ENCODE data around the gene CXorf38. TPM values are rescaled to one million over a fixed set of nuclear protein-coding genes. Genes with fewer than 3 reads are reported as not detected.

Gene CXorf38
- total and polyA plus RNA-seq, 2 experiments from 2014 or later, result 6.5 to 8.8 TPM

GRCh38 chrX:40637687-40638086, 9.7 kb downstream of the CXorf38 start:
- H3K27ac Mint-ChIP-seq, result no peak overlapping the region
- Histone ChIP-seq H3K4me2 (no peak overlapping the region), H3K9me2 (ENCODE audit: insufficient read depth) (no peaks in the 10 kb centered on the region), H3K36me3 (ENCODE audit: insufficient read depth) (peaks cover 6% of the 10 kb centered on the region), H3K4me3 (no peak overlapping the region), H3K27me3 (ENCODE audit: insufficient read depth) (no peaks in the 10 kb centered on the region), H3K4me1 (ENCODE audit: insufficient read depth) (no peaks in the 10 kb centered on the region), H3K79me2 (replicated peaks; ENCODE audit: insufficient read depth) (no peaks in the 10 kb centered on the region), H3F3A (replicated peaks; ENCODE audit: low read depth) (no peaks in the 10 kb centered on the region), H3K27ac (ENCODE audit: low read depth) (no peak overlapping the region), H2AFZ (no peak overlapping the region), H4K20me1 (replicated peaks; ENCODE audit: insufficient read depth) (no peaks in the 10 kb centered on the region)
- no peak overlapping the region for H3K4me3 Mint-ChIP-seq
- DNase-seq (ENCODE audit: low spot score), result no peak
- peaks cover 2% of the 10 kb centered on the region; the same call in 1 of the 3 replicates for H3K9me3 Mint-ChIP-seq
- peaks cover 41% of the 10 kb centered on the region for H3K36me3 Mint-ChIP-seq (ENCODE audit: low read depth)
- H3K27me3 Mint-ChIP-seq (ENCODE audit: insufficient read depth, low read depth, poor library complexity), result peaks cover 2% of the 10 kb centered on the region
- no peak for TF ChIP-seq EZH2phosphoT487 (IDR thresholded peaks at IDR 0.05; ENCODE audit: unreplicated experiment)
- no peak for TF ChIP-seq ZNF331 (CRISPR knock-in tag; IDR thresholded peaks at IDR 0.05; ENCODE audit: low read depth)
- no peak for TF ChIP-seq CTCF (conservative IDR thresholded peaks at IDR 0.05; ENCODE audit: low read depth in 2 of 2)
- no peak for TF ChIP-seq STAT1 (IDR thresholded peaks at IDR 0.05; ENCODE audit: unreplicated experiment)
- TF ChIP-seq, protein P1, sequence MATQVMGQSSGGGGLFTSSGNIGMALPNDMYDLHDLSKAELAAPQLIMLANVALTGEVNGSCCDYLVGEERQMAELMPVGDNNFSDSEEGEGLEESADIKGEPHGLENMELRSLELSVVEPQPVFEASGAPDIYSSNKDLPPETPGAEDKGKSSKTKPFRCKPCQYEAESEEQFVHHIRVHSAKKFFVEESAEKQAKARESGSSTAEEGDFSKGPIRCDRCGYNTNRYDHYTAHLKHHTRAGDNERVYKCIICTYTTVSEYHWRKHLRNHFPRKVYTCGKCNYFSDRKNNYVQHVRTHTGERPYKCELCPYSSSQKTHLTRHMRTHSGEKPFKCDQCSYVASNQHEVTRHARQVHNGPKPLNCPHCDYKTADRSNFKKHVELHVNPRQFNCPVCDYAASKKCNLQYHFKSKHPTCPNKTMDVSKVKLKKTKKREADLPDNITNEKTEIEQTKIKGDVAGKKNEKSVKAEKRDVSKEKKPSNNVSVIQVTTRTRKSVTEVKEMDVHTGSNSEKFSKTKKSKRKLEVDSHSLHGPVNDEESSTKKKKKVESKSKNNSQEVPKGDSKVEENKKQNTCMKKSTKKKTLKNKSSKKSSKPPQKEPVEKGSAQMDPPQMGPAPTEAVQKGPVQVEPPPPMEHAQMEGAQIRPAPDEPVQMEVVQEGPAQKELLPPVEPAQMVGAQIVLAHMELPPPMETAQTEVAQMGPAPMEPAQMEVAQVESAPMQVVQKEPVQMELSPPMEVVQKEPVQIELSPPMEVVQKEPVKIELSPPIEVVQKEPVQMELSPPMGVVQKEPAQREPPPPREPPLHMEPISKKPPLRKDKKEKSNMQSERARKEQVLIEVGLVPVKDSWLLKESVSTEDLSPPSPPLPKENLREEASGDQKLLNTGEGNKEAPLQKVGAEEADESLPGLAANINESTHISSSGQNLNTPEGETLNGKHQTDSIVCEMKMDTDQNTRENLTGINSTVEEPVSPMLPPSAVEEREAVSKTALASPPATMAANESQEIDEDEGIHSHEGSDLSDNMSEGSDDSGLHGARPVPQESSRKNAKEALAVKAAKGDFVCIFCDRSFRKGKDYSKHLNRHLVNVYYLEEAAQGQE (IDR thresholded peaks at IDR 0.05; ENCODE audit: unreplicated experiment), result no peak
- no peak for TF ChIP-seq JUNB (IDR thresholded peaks at IDR 0.05; ENCODE audit: unreplicated experiment)
- no peak for TF ChIP-seq EZH2 (IDR thresholded peaks at IDR 0.05; ENCODE audit: low read depth, unreplicated experiment)
- no peak for TF ChIP-seq CREB1 (CRISPR knock-in tag; IDR thresholded peaks at IDR 0.05; ENCODE audit: low read depth)
- TF ChIP-seq, protein P2, sequence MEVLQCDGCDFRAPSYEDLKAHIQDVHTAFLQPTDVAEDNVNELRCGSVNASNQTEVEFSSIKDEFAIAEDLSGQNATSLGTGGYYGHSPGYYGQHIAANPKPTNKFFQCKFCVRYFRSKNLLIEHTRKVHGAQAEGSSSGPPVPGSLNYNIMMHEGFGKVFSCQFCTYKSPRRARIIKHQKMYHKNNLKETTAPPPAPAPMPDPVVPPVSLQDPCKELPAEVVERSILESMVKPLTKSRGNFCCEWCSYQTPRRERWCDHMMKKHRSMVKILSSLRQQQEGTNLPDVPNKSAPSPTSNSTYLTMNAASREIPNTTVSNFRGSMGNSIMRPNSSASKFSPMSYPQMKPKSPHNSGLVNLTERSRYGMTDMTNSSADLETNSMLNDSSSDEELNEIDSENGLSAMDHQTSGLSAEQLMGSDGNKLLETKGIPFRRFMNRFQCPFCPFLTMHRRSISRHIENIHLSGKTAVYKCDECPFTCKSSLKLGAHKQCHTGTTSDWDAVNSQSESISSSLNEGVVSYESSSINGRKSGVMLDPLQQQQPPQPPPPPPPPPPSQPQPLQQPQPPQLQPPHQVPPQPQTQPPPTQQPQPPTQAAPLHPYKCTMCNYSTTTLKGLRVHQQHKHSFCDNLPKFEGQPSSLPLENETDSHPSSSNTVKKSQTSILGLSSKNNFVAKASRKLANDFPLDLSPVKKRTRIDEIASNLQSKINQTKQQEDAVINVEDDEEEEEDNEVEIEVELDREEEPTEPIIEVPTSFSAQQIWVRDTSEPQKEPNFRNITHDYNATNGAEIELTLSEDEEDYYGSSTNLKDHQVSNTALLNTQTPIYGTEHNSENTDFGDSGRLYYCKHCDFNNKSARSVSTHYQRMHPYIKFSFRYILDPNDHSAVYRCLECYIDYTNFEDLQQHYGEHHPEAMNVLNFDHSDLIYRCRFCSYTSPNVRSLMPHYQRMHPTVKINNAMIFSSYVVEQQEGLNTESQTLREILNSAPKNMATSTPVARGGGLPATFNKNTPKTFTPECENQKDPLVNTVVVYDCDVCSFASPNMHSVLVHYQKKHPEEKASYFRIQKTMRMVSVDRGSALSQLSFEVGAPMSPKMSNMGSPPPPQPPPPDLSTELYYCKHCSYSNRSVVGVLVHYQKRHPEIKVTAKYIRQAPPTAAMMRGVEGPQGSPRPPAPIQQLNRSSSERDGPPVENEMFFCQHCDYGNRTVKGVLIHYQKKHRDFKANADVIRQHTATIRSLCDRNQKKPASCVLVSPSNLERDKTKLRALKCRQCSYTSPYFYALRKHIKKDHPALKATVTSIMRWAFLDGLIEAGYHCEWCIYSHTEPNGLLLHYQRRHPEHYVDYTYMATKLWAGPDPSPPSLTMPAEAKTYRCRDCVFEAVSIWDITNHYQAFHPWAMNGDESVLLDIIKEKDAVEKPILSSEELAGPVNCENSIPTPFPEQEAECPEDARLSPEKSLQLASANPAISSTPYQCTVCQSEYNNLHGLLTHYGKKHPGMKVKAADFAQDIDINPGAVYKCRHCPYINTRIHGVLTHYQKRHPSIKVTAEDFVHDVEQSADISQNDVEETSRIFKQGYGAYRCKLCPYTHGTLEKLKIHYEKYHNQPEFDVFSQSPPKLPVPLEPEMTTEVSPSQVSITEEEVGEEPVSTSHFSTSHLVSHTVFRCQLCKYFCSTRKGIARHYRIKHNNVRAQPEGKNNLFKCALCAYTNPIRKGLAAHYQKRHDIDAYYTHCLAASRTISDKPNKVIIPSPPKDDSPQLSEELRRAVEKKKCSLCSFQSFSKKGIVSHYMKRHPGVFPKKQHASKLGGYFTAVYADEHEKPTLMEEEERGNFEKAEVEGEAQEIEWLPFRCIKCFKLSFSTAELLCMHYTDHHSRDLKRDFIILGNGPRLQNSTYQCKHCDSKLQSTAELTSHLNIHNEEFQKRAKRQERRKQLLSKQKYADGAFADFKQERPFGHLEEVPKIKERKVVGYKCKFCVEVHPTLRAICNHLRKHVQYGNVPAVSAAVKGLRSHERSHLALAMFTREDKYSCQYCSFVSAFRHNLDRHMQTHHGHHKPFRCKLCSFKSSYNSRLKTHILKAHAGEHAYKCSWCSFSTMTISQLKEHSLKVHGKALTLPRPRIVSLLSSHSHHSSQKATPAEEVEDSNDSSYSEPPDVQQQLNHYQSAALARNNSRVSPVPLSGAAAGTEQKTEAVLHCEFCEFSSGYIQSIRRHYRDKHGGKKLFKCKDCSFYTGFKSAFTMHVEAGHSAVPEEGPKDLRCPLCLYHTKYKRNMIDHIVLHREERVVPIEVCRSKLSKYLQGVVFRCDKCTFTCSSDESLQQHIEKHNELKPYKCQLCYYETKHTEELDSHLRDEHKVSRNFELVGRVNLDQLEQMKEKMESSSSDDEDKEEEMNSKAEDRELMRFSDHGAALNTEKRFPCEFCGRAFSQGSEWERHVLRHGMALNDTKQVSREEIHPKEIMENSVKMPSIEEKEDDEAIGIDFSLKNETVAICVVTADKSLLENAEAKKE (CRISPR knock-in tag; IDR thresholded peaks at IDR 0.05), result no peak
- TF ChIP-seq ETS1 (IDR thresholded peaks at IDR 0.05), result no peak
- TF ChIP-seq POLR2AphosphoS5 (IDR thresholded peaks at IDR 0.05; ENCODE audit: low read depth), result no peak
- no peak for TF ChIP-seq ZNF114 (CRISPR knock-in tag; IDR thresholded peaks at IDR 0.05)
- TF ChIP-seq NANOG (IDR thresholded peaks at IDR 0.05; ENCODE audit: borderline replicate concordance), result no peak
- H3K4me1 Mint-ChIP-seq, result no peaks in the 10 kb centered on the region
- ATAC-seq, result no peak

All from GM23338 (cell line).